Measurements from ENCODE around the gene PDHX. TPM values are rescaled to one million over a fixed set of nuclear protein-coding genes. Genes with fewer than 3 reads are reported as not detected.

The PDHX gene
- total and polyA plus RNA-seq, 2 of the 4 experiments (the other 2 are of a cell fraction) = 19.8 to 26.7 TPM

DNA sequence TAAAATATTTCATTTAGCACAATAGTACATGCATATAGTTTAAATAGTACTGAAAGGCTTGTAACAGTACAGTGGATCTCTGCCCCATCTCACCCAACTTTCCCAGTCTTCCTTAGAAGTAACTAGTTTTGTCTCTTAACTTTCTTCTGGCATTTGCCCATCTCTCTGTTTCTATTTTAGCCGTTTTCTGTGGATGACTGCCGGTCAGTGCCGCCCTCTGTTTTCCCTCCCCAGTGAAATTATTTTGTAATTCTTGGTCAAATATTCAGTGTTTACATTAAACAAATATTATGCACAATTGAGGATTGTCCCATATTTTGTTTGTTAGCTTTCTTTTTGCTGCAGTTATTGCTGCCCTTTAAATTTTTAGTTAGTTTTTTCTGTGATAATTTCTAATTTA is 8.3 kb downstream of the PDHX start:
- Histone ChIP-seq H3K14ac (replicated peaks; ENCODE audit: low read depth, low read length) (no peak overlapping the region), H2AK5ac (ENCODE audit: low read depth, low read length) (no peak overlapping the region), H2BK120ac (ENCODE audit: low read depth, low read length) (0 out of 2 replicates have a peak overlapping the region, but pooled peaks have one; percentile 11), H3K4ac (ENCODE audit: low read depth, low read length) (no peak overlapping the region), H2AFZ (replicated peaks; ENCODE audit: low read length, poor library complexity) (no peak overlapping the region), H2BK20ac (ENCODE audit: low read depth, low read length) (no peak overlapping the region), H3K9me3 (ENCODE audit: control insufficient read depth, insufficient read depth, low read length) (no peaks in the 10 kb centered on the region), H3K56ac (ENCODE audit: extremely low read depth, insufficient read depth, low read length) (no peak overlapping the region), H3K27me3 (ENCODE audit: control insufficient read depth, insufficient read depth, low read length) (no peaks in the 10 kb centered on the region), H3K4me3 (ENCODE audit: insufficient read depth, low read depth, low read length) (no peak overlapping the region), H3K79me1 (ENCODE audit: low read depth in 1 of 2, low read length in 2 of 2) (peaks cover 12 to 55% of the 10 kb centered on the region in 2 experiments), H4K91ac (ENCODE audit: insufficient read depth, low read depth, low read length) (no peak overlapping the region), H3K18ac (ENCODE audit: low read depth, low read length) (no peak overlapping the region), H4K20me1 (ENCODE audit: insufficient read depth, low read length) (no peaks in the 10 kb centered on the region; the same call in 1 of the 2 replicates), H3K4me2 (ENCODE audit: low read depth, low read length) (peak overlapping the region; percentile 52), H4K8ac (ENCODE audit: low read depth in 2 of 2, low read length in 2 of 2) (no peak overlapping the region), H2AK9ac (replicated peaks; ENCODE audit: low read depth, low read length, poor library complexity) (no peak overlapping the region), H3K9me1 (ENCODE audit: insufficient read depth, low read length) (no peaks in the 10 kb centered on the region), H3K4me1 (ENCODE audit: control insufficient read depth, insufficient read depth, low read length) (peaks cover 14% of the 10 kb centered on the region), H3K36me3 (ENCODE audit: control insufficient read depth, insufficient read depth, low read length) (no peaks in the 10 kb centered on the region), H3K23ac (ENCODE audit: low read depth, low read length) (no peak overlapping the region; the same call in 1 of the 2 replicates), H2BK5ac (ENCODE audit: low read depth, low read length, poor library complexity, severe bottlenecking) (peak overlapping the region; percentile 3), H2BK15ac (ENCODE audit: low read depth, low read length) (no peak overlapping the region), H3K9ac (ENCODE audit: low read depth, low read length) (peak overlapping the region; percentile 13; the same call in 1 of the 2 replicates), H4K5ac (ENCODE audit: low read depth, low read length) (peak overlapping the region; percentile 29; the same call in 1 of the 2 replicates), H3K27ac (ENCODE audit: insufficient read depth, low read length) (peak overlapping the region; percentile 10; the same call in 1 of the 2 replicates)
- intact Hi-C loops (cut with micrococcal nuclease) = loop anchor here (5.0 to 10.0 kb wide), 4 partner anchors 73 to 380 kb away; no protein-coding TSS in a partner anchor
- BruUV-seq (replicated peaks) = no TSS peak
- DNase-seq (no peak), ATAC-seq (ENCODE audit: low read depth) (no peak)
- dilution Hi-C loops (cut with HindIII; ENCODE audit: low sequenced_read_pairs, unreplicated experiment) = no loop called here
- in situ Hi-C loops (cut with MboI; ENCODE audit: low sequenced_read_pairs) = loop anchor here (5.0 kb wide), 1 partner anchor 468 kb away; no protein-coding TSS in a partner anchor
- no CpG with 5 or more reads among the region's 3 CpGs for WGBS, 2 experiments (ENCODE audit: extremely low coverage in 2 of 2, insufficient read length in 1 of 2)
- TF ChIP-seq RAD21 (IDR thresholded peaks at IDR 0.05; ENCODE audit: low read length) = no peak
- no peak for TF ChIP-seq CHD1 (IDR thresholded peaks at IDR 0.05; ENCODE audit: low read depth, low read length)
- no peak for TF ChIP-seq CEBPB (IDR thresholded peaks at IDR 0.05; ENCODE audit: low read depth, low read length)
- TF ChIP-seq, protein P1, sequence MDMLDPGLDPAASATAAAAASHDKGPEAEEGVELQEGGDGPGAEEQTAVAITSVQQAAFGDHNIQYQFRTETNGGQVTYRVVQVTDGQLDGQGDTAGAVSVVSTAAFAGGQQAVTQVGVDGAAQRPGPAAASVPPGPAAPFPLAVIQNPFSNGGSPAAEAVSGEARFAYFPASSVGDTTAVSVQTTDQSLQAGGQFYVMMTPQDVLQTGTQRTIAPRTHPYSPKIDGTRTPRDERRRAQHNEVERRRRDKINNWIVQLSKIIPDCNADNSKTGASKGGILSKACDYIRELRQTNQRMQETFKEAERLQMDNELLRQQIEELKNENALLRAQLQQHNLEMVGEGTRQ (IDR thresholded peaks at IDR 0.05; ENCODE audit: low read depth, low read length) = no peak
- no peak for TF ChIP-seq MAFK (IDR thresholded peaks at IDR 0.05; ENCODE audit: low read depth, low read length)
- TF ChIP-seq POLR2A (IDR thresholded peaks at IDR 0.05; ENCODE audit: low read depth, low read length) = no peak
- no peak for TF ChIP-seq RCOR1 (IDR thresholded peaks at IDR 0.05; ENCODE audit: insufficient replicate concordance, low read length)
- TF ChIP-seq MAZ (IDR thresholded peaks at IDR 0.05; ENCODE audit: borderline replicate concordance, low read depth, low read length) = no peak
- ChIA-PET CTCF (interaction anchor here (0.6 to 1.3 kb wide), 3 partner anchors 18 to 468 kb away, joined by 3 to 5 read pairs (median 4); no protein-coding TSS in a partner anchor), POLR2A (ENCODE audit: unreplicated experiment) (interaction anchor here (0.7 kb wide), 2 partner anchors 18 to 230 kb away, joined by 4 to 5 read pairs; no protein-coding TSS in a partner anchor)
